Endothelial cell of umbilical vein (primary cell): ENCODE data around the gene METTL14. TPM values are rescaled to one million over a fixed set of nuclear protein-coding genes. Genes with fewer than 3 reads are reported as not detected.

Experiments used
- BruUV-seq: library from RNA; stranded (reverse); fragments of 400-500 nt; replicated peaks from 2 replicates; lab custom pipeline; 2021; lab: Mats Ljungman, UMichigan
- CTCF ChIA-PET: fragments of 300-600, 350-600 bp; sonication (Branson Sonifier 250); formaldehyde crosslinking; loops from one replicate; lab custom pipeline; 2021; ENCODE audit warnings: antibody characterized with exemption, inconsistent platforms; lab: Charles Lee
- POLR2A ChIA-PET: fragments of 300-600, 350-600 bp; sonication (Branson Sonifier 250); formaldehyde crosslinking; loops from one replicate; lab custom pipeline; 2021; ENCODE audit warnings: antibody characterized with exemption, inconsistent platforms; lab: Charles Lee
- DNase-seq: peaks from one replicate; pipeline ENCODE4 v3.0.0-alpha.2; 2011; ENCODE audit warnings: low read depth, low spot score
- FAIRE-seq: peaks from 2 replicates; lab custom pipeline; 2011; peaks lifted over from hg19 to GRCh38; lab: Jason Lieb, UNC
- H2AFZ ChIP-seq: 2 replicates; pipeline ENCODE4 v1.6.0; 2012; ENCODE audit warnings: low read depth, low read length, control low read depth, inconsistent platforms
- H3K27ac ChIP-seq: 2 replicates; pipeline ENCODE4 v1.5.1; 2011; ENCODE audit warnings: low read depth, mild to moderate bottlenecking, control low read depth, low read length, moderate library complexity; ENCODE audit not compliant: insufficient read depth
- H3K27me3 ChIP-seq, 2 experiments: 2 replicates each; pipeline versions ENCODE4 v1.6.0 to v1.6.1; 2011; ENCODE audit warnings: low read length in 2 of 2, mixed read lengths in 1 of 2; ENCODE audit not compliant: control insufficient read depth in 2 of 2, insufficient read depth in 2 of 2
- H3K36me3 ChIP-seq, 2 experiments: 2 replicates in 1 of 2; 3 replicates in 1 of 2; pipeline ENCODE4 v1.5.1; 2011; ENCODE audit warnings: low read length in 2 of 2, mild to moderate bottlenecking in 1 of 2, moderate library complexity in 1 of 2; ENCODE audit not compliant: control insufficient read depth in 2 of 2, insufficient read depth in 2 of 2; ENCODE audit errors: extremely low read depth in 1 of 2
- H3K4me1 ChIP-seq: 3 replicates; pipeline ENCODE4 v1.5.1; 2011; ENCODE audit warnings: mild to moderate bottlenecking, low read length; ENCODE audit not compliant: control insufficient read depth, insufficient read depth; ENCODE audit errors: extremely low read depth
- H3K4me2 ChIP-seq: 2 replicates; pipeline ENCODE4 v1.6.1; 2011; ENCODE audit warnings: low read length, control low read depth, mixed read lengths; ENCODE audit not compliant: insufficient read depth
- H3K4me3 ChIP-seq, 3 experiments: fragments of 200-600 bp in 1 of 3; sonication (generic), shearing (Covaris generic) in 1 of 3; replicated peaks in 1 of 3; 2 replicates each; pipeline ENCODE4 v1.5.1; 2011 to 2016; ENCODE audit warnings: control low read depth in 3 of 3, low read length in 3 of 3, mild to moderate bottlenecking in 2 of 3, inconsistent platforms in 1 of 3, low read depth in 1 of 3, moderate library complexity in 1 of 3; ENCODE audit not compliant: insufficient read depth in 1 of 3
- H3K79me2 ChIP-seq: 2 replicates; pipeline ENCODE4 v1.6.0; 2012; ENCODE audit warnings: low read length, inconsistent platforms; ENCODE audit not compliant: control insufficient read depth, insufficient read depth
- H3K9ac ChIP-seq: replicated peaks from 2 replicates; pipeline ENCODE3; 2011; ENCODE audit warnings: low read length, control low read depth; ENCODE audit not compliant: insufficient read depth; ENCODE audit errors: extremely low read depth
- H3K9me1 ChIP-seq: replicated peaks from 3 replicates; pipeline ENCODE4 v1.6.0; 2011; ENCODE audit warnings: mild to moderate bottlenecking, low read length; ENCODE audit not compliant: control insufficient read depth, insufficient read depth; ENCODE audit errors: extremely low read depth
- H3K9me3 ChIP-seq: replicated peaks from 2 replicates; pipeline ENCODE4 v1.5.1; 2012; ENCODE audit warnings: low read length, inconsistent platforms; ENCODE audit not compliant: control insufficient read depth, insufficient read depth
- H4K20me1 ChIP-seq: replicated peaks from 2 replicates; pipeline ENCODE3; 2011; ENCODE audit warnings: mild to moderate bottlenecking, low read length; ENCODE audit not compliant: control insufficient read depth, insufficient read depth; ENCODE audit errors: extremely low read depth
- CTCF ChIP-seq, 2 donors: IDR thresholded peaks; 1 replicate in 1 of 2; 2 replicates in 1 of 2; pipeline ENCODE4 v1.5.1; 2011; ENCODE audit warnings: low read length in 2 of 2, mild to moderate bottlenecking in 2 of 2, moderate library complexity in 2 of 2, control low read depth in 1 of 2, inconsistent platforms in 1 of 2, low read depth in 1 of 2; ENCODE audit not compliant: insufficient read depth in 1 of 2; ENCODE audit errors: extremely low read depth in 1 of 2
- EZH2 ChIP-seq: IDR thresholded peaks from 2 replicates; pipeline ENCODE4 v1.6.1; 2012; ENCODE audit warnings: borderline replicate concordance, low read depth, mild to moderate bottlenecking, moderate library complexity, low read length, inconsistent platforms; ENCODE audit not compliant: severe bottlenecking
- FOS ChIP-seq: IDR thresholded peaks from 2 replicates; pipeline ENCODE4 v1.6.1; 2011; ENCODE audit warnings: mild to moderate bottlenecking, low read length, moderate library complexity, borderline replicate concordance; ENCODE audit not compliant: insufficient read depth
- GATA2 ChIP-seq: IDR thresholded peaks from 2 replicates; pipeline ENCODE4 v1.7.0; 2011; ENCODE audit warnings: low read depth, mild to moderate bottlenecking, moderate library complexity, mixed read lengths, low read length; ENCODE audit not compliant: insufficient read length, insufficient read depth
- JUN ChIP-seq: IDR thresholded peaks from 2 replicates; pipeline ENCODE4 v1.6.1; 2011; ENCODE audit warnings: borderline replicate concordance, low read depth; ENCODE audit not compliant: insufficient read length, insufficient read depth
- MAX ChIP-seq: IDR thresholded peaks from 2 replicates; pipeline ENCODE4 v1.6.1; 2011; ENCODE audit not compliant: insufficient read depth, insufficient read length
- MYC ChIP-seq: IDR thresholded peaks from one replicate; pipeline ENCODE4 v1.6.1; 2011; ENCODE audit warnings: mild to moderate bottlenecking, low read depth, low read length
- POLR2A ChIP-seq: IDR thresholded peaks from 2 replicates; pipeline ENCODE4 v1.6.1; 2012; ENCODE audit warnings: low read depth, mild to moderate bottlenecking, control low read depth, low read length
- POLR2AphosphoS5 ChIP-seq: IDR thresholded peaks from 2 replicates; pipeline ENCODE4 v1.6.1; 2012; ENCODE audit warnings: low read depth, mild to moderate bottlenecking, control low read depth, low read length, moderate library complexity; ENCODE audit not compliant: insufficient read depth
- dilution Hi-C: fragments of 300-500 bp; cut with MboI; formaldehyde crosslinking; loops from one replicate; pipeline ENCODE4 v1.15.0; 2019; ENCODE audit warnings: low sequenced_read_pairs; ENCODE audit not compliant: extremely low pct_ligation_motif_present
- intact Hi-C: fragments of 100-400 bp; cut with micrococcal nuclease; formaldehyde crosslinking; loops from one replicate; pipeline ENCODE4 v1.10.0; 2022
- polyA plus RNA-seq, 4 experiments: library from polyadenylated mRNA; depleted of rRNA in 3 of 4; stranded (reverse) in 3 of 4; unstranded in 1 of 4; fragments of >200 nt; gene quantifications; 2 replicates each; pipeline versions ENCODE4 v1.2.1 to v1.2.3, GENCODE V29; 2011 to 2012; ENCODE audit warnings: missing spikeins in 1 of 4
- total RNA-seq: library from RNA; stranded (reverse); gene quantifications from 2 replicates; pipeline ENCODE4 v1.2.3, GENCODE V29; 2021

The METTL14 gene
- total and polyA plus RNA-seq, 2 donors (not counting 3 experiments of a cell fraction or from before 2014, with no cell fraction given) = 6.5 to 38.6 TPM

GRCh38 chr4:118753685-118754084 is 68.5 kb downstream of the METTL14 start:
- no peak for TF ChIP-seq EZH2
- TF ChIP-seq POLR2AphosphoS5 = no peak
- TF ChIP-seq MYC = no peak
- no peak for TF ChIP-seq GATA2
- no peak for TF ChIP-seq FOS
- TF ChIP-seq POLR2A = no peak
- TF ChIP-seq MAX = no peak
- no peak for TF ChIP-seq CTCF (IDR thresholded peaks at IDR 0.05; ENCODE audit: extremely low read depth in 1 of 2, insufficient read depth in 1 of 2, low read depth in 1 of 2, low read length in 2 of 2)
- TF ChIP-seq JUN = no peak
- Histone ChIP-seq H3K9me3 (no peaks in the 10 kb centered on the region), H2AFZ (no peak overlapping the region), H3K27me3 (no peaks in the 10 kb centered on the region), H3K4me2 (no peak overlapping the region), H3K36me3 (peaks cover 14 to 31% of the 10 kb centered on the region in 2 experiments), H3K9ac (no peak overlapping the region), H3K27ac (no peak overlapping the region), H4K20me1 (no peaks in the 10 kb centered on the region), H3K79me2 (no peaks in the 10 kb centered on the region), H3K4me1 (peaks cover 22% of the 10 kb centered on the region), H3K4me3 (no peak overlapping the region), H3K9me1 (no peaks in the 10 kb centered on the region)
- intact Hi-C loops (no loop called here), dilution Hi-C loops (no loop called here)
- BruUV-seq = no TSS peak
- ChIA-PET POLR2A (no interaction called here), CTCF (interaction anchor here (1.0 to 1.8 kb wide), 3 partner anchors 8 to 107 kb away, joined by 3 to 6 read pairs (median 3); no protein-coding TSS in a partner anchor)
- FAIRE-seq (no peak), DNase-seq (no peak)
